ENCODE measurements around the gene KCNN1.
"Not testable (repeated sequence)": the region's sequence is repeated elsewhere in the genome, so short reads cannot be mapped to it uniquely, and the experiment has no call there.

Gene KCNN1

GRCh38 chr19:17966550-17967256 lies at the start of gene KCNN1:
KCNN1 (plus strand) TSS chr19:17967107; CDS start chr19:17973889, 6,782 bp downstream.
- no peak for DNase-seq

DNA sequence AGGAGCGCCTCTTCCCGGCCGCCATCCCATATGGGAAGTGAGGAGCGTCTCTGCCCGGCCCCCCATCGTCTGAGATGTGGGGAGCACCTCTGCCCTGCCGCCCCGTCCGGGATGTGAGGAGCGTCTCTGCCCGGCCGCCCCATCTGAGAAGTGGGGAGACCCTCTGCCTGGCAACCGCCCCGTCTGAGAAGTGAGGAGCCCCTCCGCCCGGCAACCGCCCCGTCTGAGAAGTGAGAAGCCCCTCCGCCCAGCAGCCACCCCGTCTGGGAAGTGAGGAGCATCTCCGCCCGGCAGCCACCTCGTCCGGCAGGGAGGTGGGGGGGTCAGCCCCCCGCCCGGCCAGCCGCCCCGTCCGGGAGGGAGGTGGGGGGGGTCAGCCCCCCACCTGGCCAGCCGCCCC lies 48.8 kb upstream of the KCNN1 start:
- not testable (repeated sequence) for DNase-seq

DNA sequence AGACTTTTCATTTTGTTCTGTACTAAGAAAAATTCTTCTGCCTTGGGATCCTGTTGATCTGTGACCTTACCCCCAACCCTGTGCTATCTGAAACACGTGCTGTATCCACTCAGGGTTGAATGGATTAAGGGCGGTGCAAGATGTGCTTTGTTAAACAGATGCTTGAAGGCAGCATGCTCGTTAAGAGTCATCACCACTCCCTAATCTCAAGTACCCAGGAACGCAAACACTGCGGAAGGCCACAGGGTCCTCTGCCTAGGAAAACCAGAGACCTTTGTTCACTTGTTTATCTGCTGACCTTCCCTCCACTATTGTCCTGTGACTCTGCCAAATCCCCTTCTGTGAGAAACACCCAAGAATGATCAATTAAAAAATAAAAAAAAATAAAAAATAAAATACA lies 47.8 kb upstream of the KCNN1 start:
- not testable (repeated sequence) for DNase-seq

- DNase-seq = no peak
Observed at GRCh38 chr19:17920527-17920926, 46.4 kb upstream of the KCNN1 start.

DNA sequence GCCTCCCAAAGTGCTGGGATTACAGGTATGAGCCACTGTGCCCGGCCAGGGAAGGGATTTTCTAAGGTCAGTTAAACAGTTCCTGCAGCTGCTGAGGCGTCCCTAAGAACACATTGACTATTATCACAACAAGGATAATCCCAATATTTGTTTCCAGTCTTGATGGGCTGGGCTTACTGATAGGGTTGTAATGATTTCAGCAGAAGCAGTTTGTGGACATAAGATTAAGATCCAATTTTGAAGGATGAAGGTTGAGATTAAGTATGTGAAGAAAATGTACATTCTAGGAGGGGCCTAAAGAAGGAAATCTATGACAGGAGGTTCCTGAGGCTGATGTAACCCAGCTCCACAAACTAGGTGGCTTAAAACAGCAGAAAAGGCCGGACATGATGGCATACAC lies 44.8 kb upstream of the KCNN1 start:
- DNase-seq = no peak

- no peak for DNase-seq
Observed at GRCh38 chr19:17926044-17926443, 40.9 kb upstream of the KCNN1 start.

- no peak for DNase-seq
Observed at GRCh38 chr19:17929056-17929455, 37.9 kb upstream of the KCNN1 start.

DNA sequence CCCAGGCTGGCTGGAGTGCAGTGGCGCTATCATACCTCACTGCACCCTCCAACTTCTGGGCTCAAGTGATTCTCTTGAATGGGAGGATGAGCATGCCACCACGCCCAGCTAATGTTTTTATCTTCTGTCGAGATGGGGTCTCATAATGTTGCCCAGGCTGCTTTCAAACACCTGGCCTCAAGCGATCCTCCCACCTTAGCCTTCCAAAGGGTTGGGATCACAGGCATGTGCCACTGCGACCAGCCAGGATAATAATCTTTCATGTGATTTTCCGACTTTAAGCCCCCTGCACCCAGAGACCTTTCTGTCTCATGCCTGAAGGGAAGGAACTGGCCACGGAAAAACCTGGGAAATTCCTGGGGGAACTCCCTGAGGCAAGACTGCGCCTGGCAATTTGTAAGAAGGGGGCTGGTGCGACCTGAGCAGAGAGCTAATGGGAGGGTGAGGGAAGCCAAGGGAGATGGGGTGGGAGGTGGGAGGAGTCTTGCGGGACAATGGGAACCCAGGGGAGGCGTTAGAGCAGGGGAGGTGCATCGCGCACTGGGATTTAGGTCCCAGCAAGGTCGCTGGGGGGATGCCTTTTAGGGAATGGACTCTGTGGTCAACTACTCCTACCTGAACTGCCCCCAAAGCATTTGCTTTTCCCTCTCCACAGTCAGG lies 35.2 kb upstream of the KCNN1 start:
- no peak for DNase-seq

GRCh38 chr19:17932485-17933338 lies 34.2 kb upstream of the KCNN1 start, which contains the start of gene CCDC124:
CCDC124 (plus strand) TSS chr19:17933015; CDS start chr19:17936421, 3,406 bp downstream.
- peak; percentile 88 for DNase-seq

GRCh38 chr19:17933414-17934129 lies 33.3 kb upstream of the KCNN1 start:
- DNase-seq = no peak

DNA sequence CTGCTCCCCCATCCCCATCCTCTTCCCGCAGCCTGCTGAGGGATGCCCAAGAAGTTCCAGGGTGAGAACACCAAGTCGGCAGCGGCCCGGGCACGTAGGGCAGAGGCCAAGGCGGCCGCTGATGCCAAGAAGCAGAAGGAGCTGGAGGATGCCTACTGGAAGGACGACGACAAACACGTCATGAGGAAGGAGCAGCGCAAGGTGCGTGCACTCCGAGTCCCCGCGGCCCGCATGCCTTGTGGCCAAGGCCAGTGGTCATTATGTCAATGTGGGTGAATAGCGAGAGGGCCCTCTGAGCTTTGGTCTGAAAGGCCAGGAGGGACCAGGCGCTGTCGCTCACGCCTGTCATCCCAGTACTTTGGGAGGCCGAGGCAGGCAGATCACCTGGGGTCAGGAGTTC lies 30.5 kb upstream of the KCNN1 start:
- no peak for DNase-seq

DNA sequence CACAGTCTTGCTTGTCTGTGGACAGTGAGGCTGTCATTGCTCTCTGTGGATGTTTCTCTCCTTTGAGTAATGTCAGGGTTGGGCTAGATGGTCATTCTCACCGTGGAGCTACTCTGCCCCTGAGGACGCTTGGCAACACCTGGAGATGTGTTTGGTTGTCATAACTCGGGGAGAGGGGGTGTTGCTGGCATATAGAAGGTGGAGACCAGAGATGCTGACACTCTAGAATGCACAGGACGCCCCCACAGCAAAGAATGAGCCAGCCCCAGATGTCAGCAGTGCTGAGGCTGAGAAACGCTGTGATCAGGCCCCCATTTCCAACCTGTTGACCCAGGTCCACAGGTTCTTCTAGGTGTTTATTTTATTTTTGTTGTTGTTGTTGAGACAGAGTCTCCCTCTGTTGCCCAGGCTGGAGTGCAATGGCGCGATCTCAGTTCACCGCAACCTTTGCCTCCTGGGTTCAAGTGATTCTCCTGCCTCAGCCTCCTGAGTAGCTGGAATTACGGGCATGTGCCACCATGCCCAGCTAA lies 29.5 kb upstream of the KCNN1 start:
- no peak for DNase-seq

DNA sequence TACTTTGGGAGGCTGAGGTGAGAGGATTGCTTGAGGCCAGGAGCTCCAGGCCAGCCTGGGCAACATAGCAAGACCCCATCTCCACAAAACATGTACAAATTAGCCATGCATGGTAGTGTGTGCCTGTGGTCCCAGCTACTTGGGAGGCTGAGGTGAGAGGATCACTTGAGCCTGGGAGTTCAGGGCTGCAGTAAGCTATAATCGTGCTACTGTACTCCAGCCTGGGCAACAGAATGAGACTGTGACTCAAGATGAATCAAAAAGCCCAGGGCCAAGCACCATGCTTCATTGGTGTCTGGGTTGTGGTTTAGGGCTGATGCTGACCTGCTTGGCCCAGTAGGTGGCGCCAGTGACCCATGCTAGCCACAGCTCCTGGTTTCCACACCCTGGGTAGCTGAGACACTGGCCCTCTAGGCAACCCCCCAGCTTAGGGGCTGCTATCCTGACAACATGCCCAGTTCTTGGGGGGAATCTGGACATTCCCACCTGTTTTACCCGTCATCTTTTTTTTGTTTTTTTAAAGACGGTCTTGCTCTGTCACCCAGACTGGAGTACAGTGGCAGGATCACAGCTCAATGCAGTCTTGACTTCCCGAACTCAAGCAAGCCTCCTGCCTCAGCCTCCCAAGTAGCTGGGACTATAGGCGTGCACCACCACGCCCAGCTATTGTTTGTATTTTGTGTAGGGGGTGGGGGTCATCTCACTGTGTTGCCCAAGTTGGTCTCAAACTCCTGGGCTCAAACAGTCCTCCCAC lies 28.6 kb upstream of the KCNN1 start:
- DNase-seq = no peak

DNA sequence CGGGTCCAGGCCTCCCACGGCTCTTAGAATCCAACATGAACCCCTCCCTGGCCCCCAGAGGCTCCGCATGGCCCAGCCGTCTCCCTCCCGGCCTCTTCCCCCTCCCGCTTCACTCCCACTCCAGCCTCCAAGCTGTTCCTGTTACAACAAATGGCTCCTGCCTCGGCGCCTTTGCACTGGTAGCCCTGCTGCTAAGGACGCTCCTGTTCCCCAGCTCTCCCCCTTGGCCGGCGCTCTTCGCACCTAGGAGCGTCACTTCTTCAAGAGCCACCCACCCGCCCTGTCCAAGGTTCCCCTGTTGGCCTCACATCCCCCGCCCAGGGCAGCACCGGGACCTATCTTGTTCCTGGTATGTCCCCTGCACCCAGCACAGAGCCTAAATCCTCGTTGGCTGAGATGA lies 24.7 kb upstream of the KCNN1 start:
- no peak for DNase-seq

DNA sequence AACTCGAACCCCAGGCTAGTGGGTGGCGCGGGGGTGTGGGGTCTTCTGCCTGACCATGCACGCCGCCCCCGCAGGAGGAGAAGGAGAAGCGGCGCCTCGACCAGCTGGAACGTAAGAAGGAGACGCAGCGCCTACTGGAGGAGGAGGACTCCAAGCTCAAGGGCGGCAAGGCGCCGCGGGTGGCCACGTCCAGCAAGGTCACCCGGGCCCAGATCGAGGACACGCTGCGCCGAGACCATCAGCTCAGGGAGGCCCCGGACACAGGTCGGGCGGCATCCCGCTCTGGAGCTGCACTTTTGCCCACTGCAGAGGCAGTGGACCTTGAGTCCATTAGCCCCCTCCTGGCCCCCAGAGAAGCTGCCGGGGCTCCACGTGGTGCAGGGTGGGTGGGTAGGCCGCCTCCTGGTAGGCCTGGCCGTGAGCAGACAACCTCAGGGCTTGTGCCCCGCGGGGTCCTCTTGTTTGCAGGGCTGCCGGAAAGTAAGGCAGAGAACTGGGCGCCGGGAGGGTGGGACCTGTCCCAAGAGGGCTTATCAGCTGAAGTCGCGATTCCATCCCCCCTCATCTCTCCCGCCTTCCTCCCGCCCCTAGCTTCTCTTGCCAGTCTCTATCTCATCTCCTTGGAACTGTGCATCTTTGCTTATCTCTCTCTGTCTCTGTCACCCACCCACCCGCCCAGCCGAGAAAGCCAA lies 24.2 kb upstream of the KCNN1 start:
- DNase-seq = no peak

DNA sequence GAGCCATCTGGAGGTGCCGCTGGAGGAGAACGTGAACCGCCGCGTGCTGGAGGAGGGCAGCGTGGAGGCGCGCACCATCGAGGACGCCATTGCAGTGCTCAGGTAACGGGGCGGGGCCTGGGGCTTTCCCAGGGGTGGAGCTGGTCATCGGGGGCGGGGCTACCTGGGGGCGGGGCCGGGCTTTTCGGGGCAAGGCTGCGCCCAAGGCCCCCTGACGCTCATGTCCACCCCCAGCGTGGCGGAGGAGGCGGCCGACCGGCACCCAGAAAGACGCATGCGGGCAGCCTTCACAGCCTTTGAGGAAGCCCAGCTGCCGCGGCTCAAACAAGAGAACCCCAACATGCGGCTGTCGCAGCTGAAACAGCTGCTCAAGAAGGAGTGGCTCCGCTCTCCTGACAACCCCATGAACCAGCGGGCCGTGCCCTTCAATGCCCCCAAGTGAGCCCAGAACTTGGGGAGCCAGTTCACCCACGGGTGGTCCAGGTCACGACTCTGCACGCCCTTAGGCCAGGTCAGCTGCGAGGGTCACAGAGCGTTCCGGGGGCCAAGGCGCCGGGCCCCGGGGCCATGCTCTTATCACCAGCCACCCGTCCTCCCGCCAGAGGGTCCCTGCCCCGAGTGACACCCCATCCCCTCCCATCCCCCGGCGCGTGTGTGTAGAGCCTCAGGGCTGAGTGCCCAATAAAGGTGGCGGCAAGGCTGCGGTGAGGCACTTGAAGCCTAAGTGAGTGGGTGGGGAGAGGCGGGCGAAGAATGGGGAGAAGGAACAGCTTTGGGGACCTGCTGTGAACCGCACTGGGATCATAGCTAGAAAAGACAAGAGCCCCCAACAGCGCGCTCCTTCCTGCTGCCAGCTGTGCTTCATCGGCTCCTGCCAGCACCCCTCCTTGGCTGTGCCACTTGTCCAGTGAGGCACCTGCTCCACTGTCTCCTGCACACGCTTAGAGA lies 23.4 kb upstream of the KCNN1 start:
- DNase-seq = no peak

- DNase-seq = no peak
Observed at GRCh38 chr19:17944301-17944700, 22.6 kb upstream of the KCNN1 start.

GRCh38 chr19:17946965-17947784 lies 19.7 kb upstream of the KCNN1 start:
- DNase-seq = no peak
